Type B pancreatic cell (in vitro differentiated cells): ENCODE measurements around the gene SEC63. TPM values are rescaled to one million over a fixed set of nuclear protein-coding genes. Genes with fewer than 3 reads are reported as not detected.

ENCODE experiments used
- DNase-seq: peaks from one replicate; pipeline ENCODE4 v3.0.0; 2021; ENCODE audit warnings: mixed read lengths; ENCODE audit not compliant: unreplicated experiment; ENCODE audit errors: extremely low spot score
- H3K27ac Mint-ChIP-seq: 2 replicates; pipeline ENCODE4 v1.8.0; 2021; ENCODE audit warnings: mild to moderate bottlenecking, mixed read lengths
- H3K27me3 Mint-ChIP-seq: 2 replicates; pipeline ENCODE4 v1.8.0; 2021; ENCODE audit warnings: mixed read lengths
- H3K36me3 Mint-ChIP-seq: 2 replicates; pipeline ENCODE4 v1.8.0; 2021; ENCODE audit warnings: mixed read lengths
- H3K4me1 Mint-ChIP-seq: one replicate; pipeline ENCODE4 v1.8.0; 2021; ENCODE audit warnings: mixed read lengths; ENCODE audit not compliant: unreplicated experiment
- H3K4me3 Mint-ChIP-seq: 2 replicates; pipeline ENCODE4 v1.8.0; 2021; ENCODE audit warnings: mild to moderate bottlenecking, mixed read lengths
- H3K9me3 Mint-ChIP-seq: 2 replicates; pipeline ENCODE4 v1.8.0; 2021; ENCODE audit warnings: mixed read lengths
- total RNA-seq: library from RNA; stranded (reverse); gene quantifications from 2 replicates; pipeline ENCODE4 v1.2.1, GENCODE V29; 2021; ENCODE audit warnings: low replicate concordance
- TF ChIP-seq, protein P1 (sequence below): fragments of 200-600 bp; sonication (generic); conservative IDR thresholded peaks from 2 replicates; pipeline ENCODE4 v1.5.0; 2021; ENCODE audit warnings: antibody characterized with exemption, mild to moderate bottlenecking

SEC63 gene
- total RNA-seq, 1 donor from 2014 or later: 106 TPM

GRCh38 chr6:107818272-107818671, 139.7 kb downstream of the SEC63 start:
- H3K9me3 Mint-ChIP-seq: no peaks in the 10 kb centered on the region
- peaks cover 8% of the 10 kb centered on the region for H3K27me3 Mint-ChIP-seq
- H3K4me3 Mint-ChIP-seq: no peak overlapping the region
- H3K4me1 Mint-ChIP-seq: peaks cover 42% of the 10 kb centered on the region
- no peak overlapping the region for H3K27ac Mint-ChIP-seq
- H3K36me3 Mint-ChIP-seq: no peaks in the 10 kb centered on the region
- TF ChIP-seq, protein P1, sequence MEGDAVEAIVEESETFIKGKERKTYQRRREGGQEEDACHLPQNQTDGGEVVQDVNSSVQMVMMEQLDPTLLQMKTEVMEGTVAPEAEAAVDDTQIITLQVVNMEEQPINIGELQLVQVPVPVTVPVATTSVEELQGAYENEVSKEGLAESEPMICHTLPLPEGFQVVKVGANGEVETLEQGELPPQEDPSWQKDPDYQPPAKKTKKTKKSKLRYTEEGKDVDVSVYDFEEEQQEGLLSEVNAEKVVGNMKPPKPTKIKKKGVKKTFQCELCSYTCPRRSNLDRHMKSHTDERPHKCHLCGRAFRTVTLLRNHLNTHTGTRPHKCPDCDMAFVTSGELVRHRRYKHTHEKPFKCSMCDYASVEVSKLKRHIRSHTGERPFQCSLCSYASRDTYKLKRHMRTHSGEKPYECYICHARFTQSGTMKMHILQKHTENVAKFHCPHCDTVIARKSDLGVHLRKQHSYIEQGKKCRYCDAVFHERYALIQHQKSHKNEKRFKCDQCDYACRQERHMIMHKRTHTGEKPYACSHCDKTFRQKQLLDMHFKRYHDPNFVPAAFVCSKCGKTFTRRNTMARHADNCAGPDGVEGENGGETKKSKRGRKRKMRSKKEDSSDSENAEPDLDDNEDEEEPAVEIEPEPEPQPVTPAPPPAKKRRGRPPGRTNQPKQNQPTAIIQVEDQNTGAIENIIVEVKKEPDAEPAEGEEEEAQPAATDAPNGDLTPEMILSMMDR: no peak
- DNase-seq: no peak

DNA sequence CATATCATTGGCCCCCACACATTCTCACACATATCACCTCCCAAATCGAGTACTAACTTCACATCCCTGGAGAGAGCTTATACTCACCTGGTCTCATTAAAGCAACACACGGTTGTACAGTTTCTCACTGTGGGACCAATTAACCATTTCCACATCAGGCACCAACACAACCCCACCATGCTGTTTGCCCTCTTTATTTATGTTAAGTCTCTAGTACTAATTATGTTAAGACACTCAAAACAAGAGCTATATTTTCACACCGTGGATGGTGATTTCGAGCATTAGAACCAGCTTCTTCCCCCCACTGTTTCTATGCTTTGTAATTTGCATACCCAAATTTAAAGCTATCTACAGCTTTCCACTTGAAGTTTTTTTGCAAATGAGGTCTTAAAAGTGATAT, 140.2 kb downstream of the SEC63 start:
- no peak overlapping the region for H3K4me3 Mint-ChIP-seq
- H3K27me3 Mint-ChIP-seq: peaks cover 8% of the 10 kb centered on the region
- no peaks in the 10 kb centered on the region for H3K9me3 Mint-ChIP-seq
- no peaks in the 10 kb centered on the region for H3K36me3 Mint-ChIP-seq
- H3K27ac Mint-ChIP-seq: no peak overlapping the region
- DNase-seq: no peak
- peaks cover 39% of the 10 kb centered on the region for H3K4me1 Mint-ChIP-seq
- TF ChIP-seq, protein P1: no peak

Other genes with a start within 250 kb of the SEC63 start
- gene SCML4, start 133.9 kb downstream of the SEC63 start, total RNA-seq: 0.33 and 0.43 TPM in 2 replicates
- 7.3 and 14.5 TPM in 2 replicates for gene OSTM1, start 116.5 kb upstream of the SEC63 start, total RNA-seq
- gene NR2E1, start 207.8 kb upstream of the SEC63 start, total RNA-seq: 0.26 TPM in 1 of 2 replicates, not detected in the other